Fibroblast of skin of back (primary cell): ENCODE data around the gene DIO1. TPM values are rescaled to one million over a fixed set of nuclear protein-coding genes. Genes with fewer than 3 reads are reported as not detected.
A peak's percentile ranks its signal among the peaks of the same experiment; 100 is the strongest.
"Not testable (repeated sequence)": the region's sequence is repeated elsewhere in the genome, so short reads cannot be mapped to it uniquely, and the experiment has no call there.

Source experiments
- DNase-seq: peaks from one replicate; pipeline ENCODE4 v3.0.0-alpha.2; 2013
- polyA plus RNA-seq, 2 experiments: library from polyadenylated mRNA; unstranded; fragments of 120-200 nt; gene quantifications; one replicate each; pipeline ENCODE4 v1.2.1, GENCODE V29; 2013; ENCODE audit not compliant: insufficient read length in 2 of 2

DIO1 gene
- 0.31 TPM for polyA plus RNA-seq (2013, experiment 1 of 2; ENCODE audit: insufficient read length)
- polyA plus RNA-seq (2013, experiment 2 of 2; ENCODE audit: insufficient read length): 0.16 TPM

- no peak for DNase-seq
Measured at GRCh38 chr1:53893999-53894636, at the start of gene DIO1. Gene DIO1 (plus strand): TSS chr1:53894187. CDS start chr1:53894211, 24 bp downstream.

- no peak for DNase-seq
Measured at GRCh38 chr1:53847980-53848379, 46.0 kb upstream of the DIO1 start.

- DNase-seq: no peak
Measured at GRCh38 chr1:53850082-53850673, 43.8 kb upstream of the DIO1 start.

GRCh38 chr1:53851571-53852285 lies 42.3 kb upstream of the DIO1 start:
- no peak for DNase-seq

GRCh38 chr1:53860967-53861411 lies 33.0 kb upstream of the DIO1 start:
- peak; percentile 53 for DNase-seq

- DNase-seq: no peak
Measured at GRCh38 chr1:53862507-53862906, 31.5 kb upstream of the DIO1 start.

- no peak for DNase-seq
Measured at GRCh38 chr1:53868565-53868964, 25.4 kb upstream of the DIO1 start.

- DNase-seq: no peak
Measured at GRCh38 chr1:53869454-53870117, 24.4 kb upstream of the DIO1 start.

GRCh38 chr1:53871221-53871620 lies 22.8 kb upstream of the DIO1 start:
- DNase-seq: no peak

GRCh38 chr1:53871773-53872484 lies 22.1 kb upstream of the DIO1 start:
- DNase-seq: no peak

GRCh38 chr1:53875150-53875549 lies 18.8 kb upstream of the DIO1 start:
- DNase-seq: not testable (repeated sequence)

GRCh38 chr1:53878492-53879105 lies 15.4 kb upstream of the DIO1 start:
- DNase-seq: peak; percentile 42

- not testable (repeated sequence) for DNase-seq
Measured at GRCh38 chr1:53881853-53882252, 12.1 kb upstream of the DIO1 start.

- not testable (repeated sequence) for DNase-seq
Measured at GRCh38 chr1:53883600-53883999, 10.4 kb upstream of the DIO1 start.

GRCh38 chr1:53888681-53889080 lies 5.3 kb upstream of the DIO1 start:
- no peak for DNase-seq

GRCh38 chr1:53889304-53890298 lies 4.4 kb upstream of the DIO1 start, which contains the start of gene YIPF1:
Gene YIPF1 (minus strand): TSS chr1:53889797. CDS start chr1:53888937, 860 bp downstream.
- peak; percentile 88 for DNase-seq

- no peak for DNase-seq
Measured at GRCh38 chr1:53890522-53890941, 3.5 kb upstream of the DIO1 start.

GRCh38 chr1:53891018-53891417 lies 3.0 kb upstream of the DIO1 start:
- no peak for DNase-seq

- DNase-seq: no peak
Measured at GRCh38 chr1:53891678-53892077, 2.3 kb upstream of the DIO1 start.

- no peak for DNase-seq
Measured at GRCh38 chr1:53892911-53893310, 1.1 kb upstream of the DIO1 start.
